HepG2 (cell line): Measurements from ENCODE around the gene FAM3A. TPM values are rescaled to one million over a fixed set of nuclear protein-coding genes. Genes with fewer than 3 reads are reported as not detected.
A peak's percentile ranks its signal among the peaks of the same experiment; 100 is the strongest.

Source experiments
- AHR ChIP-seq: IDR thresholded peaks from 2 replicates; pipeline ENCODE4 v1.6.1; 2018; ENCODE audit warnings: missing genetic modification reagents, missing compliant biosample characterization
- HNRNPK ChIP-seq: fragments of 200-400 bp; formaldehyde crosslinking; IDR thresholded peaks from 2 replicates; pipeline ENCODE4 v1.6.1; 2018; ENCODE audit warnings: low read length, low read depth, moderate library complexity, mild to moderate bottlenecking; ENCODE audit not compliant: poor library complexity, severe bottlenecking
- KDM2A ChIP-seq: sonication (generic); formaldehyde crosslinking; IDR thresholded peaks from 2 replicates; pipeline ENCODE4 v1.4.0; 2020; ENCODE audit warnings: low read depth, missing genetic modification reagents, borderline replicate concordance
- PRMT3 ChIP-seq: sonication (generic); formaldehyde crosslinking; IDR thresholded peaks from 2 replicates; pipeline ENCODE4 v1.8.1; 2022; ENCODE audit warnings: low read depth, mild to moderate bottlenecking, moderate library complexity, missing genetic modification reagents, borderline replicate concordance
- PTBP1 ChIP-seq: fragments of 200-400 bp; formaldehyde crosslinking; IDR thresholded peaks from 2 replicates; pipeline ENCODE4 v1.6.1; 2018; ENCODE audit warnings: low read length, low read depth; ENCODE audit not compliant: poor library complexity, severe bottlenecking
- SMAD3 ChIP-seq: sonication (generic); formaldehyde crosslinking; IDR thresholded peaks from 2 replicates; pipeline ENCODE4 v1.4.0; 2020; ENCODE audit warnings: missing genetic modification reagents
- ZFP82 ChIP-seq: sonication (generic); formaldehyde crosslinking; IDR thresholded peaks from 2 replicates; pipeline ENCODE4 v1.5.1; 2020; ENCODE audit warnings: mild to moderate bottlenecking, missing genetic modification reagents, borderline replicate concordance
- ZNF609 ChIP-seq: sonication (generic); formaldehyde crosslinking; IDR thresholded peaks from 2 replicates; pipeline ENCODE4 v1.4.0; 2020; ENCODE audit warnings: mild to moderate bottlenecking, missing genetic modification reagents, borderline replicate concordance
- ZNF749 ChIP-seq: sonication (generic); formaldehyde crosslinking; IDR thresholded peaks from 2 replicates; pipeline ENCODE4 v1.8.0; 2022; ENCODE audit warnings: mild to moderate bottlenecking, missing genetic modification reagents, moderate library complexity, borderline replicate concordance
- polyA plus RNA-seq, 8 experiments: library from polyadenylated mRNA; depleted of rRNA in 3 of 8; stranded (reverse) in 7 of 8; unstranded in 1 of 8; fragments of >200 nt; fragmentation: Illumina TruSeq in 4 of 8; extraction: Trizol in 4 of 8; gene quantifications; 2 replicates each; pipeline versions ENCODE4 v1.2.1 to v1.2.3, GENCODE V29; 2011 to 2016; ENCODE audit warnings: low read depth in 4 of 8, missing spikeins in 1 of 8, mixed read lengths in 1 of 8; ENCODE audit not compliant: insufficient read depth in 1 of 8
- total RNA-seq, 5 experiments: library from RNA; depleted of rRNA; stranded (reverse); fragments of >200 nt; fragmentation: Illumina TruSeq; extraction: Trizol; gene quantifications; 2 replicates each; pipeline ENCODE4 v1.2.3, GENCODE V29; 2016; ENCODE audit warnings: low read depth in 1 of 5
- TF ChIP-seq, protein P1 (sequence below): sonication (generic); formaldehyde crosslinking; IDR thresholded peaks from 2 replicates; pipeline ENCODE4 v1.4.0; 2020; ENCODE audit warnings: missing genetic modification reagents, borderline replicate concordance
- TF ChIP-seq, protein P2 (sequence below): sonication (generic); formaldehyde crosslinking; conservative IDR thresholded peaks from 2 replicates; pipeline ENCODE4 v1.4.0; 2020; ENCODE audit warnings: missing genetic modification reagents
- TF ChIP-seq, protein P3 (sequence below): sonication (generic); formaldehyde crosslinking; IDR thresholded peaks from 2 replicates; pipeline ENCODE4 v1.9.0; 2021; ENCODE audit warnings: missing genetic modification reagents, borderline replicate concordance
- TF ChIP-seq, protein P4 (sequence below): sonication (generic); formaldehyde crosslinking; IDR thresholded peaks from 2 replicates; pipeline ENCODE4 v1.8.0; 2022; ENCODE audit warnings: low read depth, missing genetic modification reagents

FAM3A gene
- total and polyA plus RNA-seq, 2 of the 13 experiments (the other 11 are each of a cell fraction or from before 2014, with no cell fraction given), result 11.2 to 22.7 TPM

GRCh38 chrX:154541896-154542722 lies 26.1 kb upstream of the FAM3A start (continued):
- TF ChIP-seq, protein P1, sequence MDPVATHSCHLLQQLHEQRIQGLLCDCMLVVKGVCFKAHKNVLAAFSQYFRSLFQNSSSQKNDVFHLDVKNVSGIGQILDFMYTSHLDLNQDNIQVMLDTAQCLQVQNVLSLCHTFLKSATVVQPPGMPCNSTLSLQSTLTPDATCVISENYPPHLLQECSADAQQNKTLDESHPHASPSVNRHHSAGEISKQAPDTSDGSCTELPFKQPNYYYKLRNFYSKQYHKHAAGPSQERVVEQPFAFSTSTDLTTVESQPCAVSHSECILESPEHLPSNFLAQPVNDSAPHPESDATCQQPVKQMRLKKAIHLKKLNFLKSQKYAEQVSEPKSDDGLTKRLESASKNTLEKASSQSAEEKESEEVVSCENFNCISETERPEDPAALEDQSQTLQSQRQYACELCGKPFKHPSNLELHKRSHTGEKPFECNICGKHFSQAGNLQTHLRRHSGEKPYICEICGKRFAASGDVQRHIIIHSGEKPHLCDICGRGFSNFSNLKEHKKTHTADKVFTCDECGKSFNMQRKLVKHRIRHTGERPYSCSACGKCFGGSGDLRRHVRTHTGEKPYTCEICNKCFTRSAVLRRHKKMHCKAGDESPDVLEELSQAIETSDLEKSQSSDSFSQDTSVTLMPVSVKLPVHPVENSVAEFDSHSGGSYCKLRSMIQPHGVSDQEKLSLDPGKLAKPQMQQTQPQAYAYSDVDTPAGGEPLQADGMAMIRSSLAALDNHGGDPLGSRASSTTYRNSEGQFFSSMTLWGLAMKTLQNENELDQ (CRISPR knock-in tag), result no peak
- TF ChIP-seq HNRNPK (no peak), PTBP1 (no peak), KDM2A (peak; percentile 34; the same call in 1 of the 2 replicates), ZNF749 (CRISPR knock-in tag) (no peak), PRMT3 (CRISPR knock-in tag) (no peak), AHR (no peak), ZFP82 (CRISPR knock-in tag) (no peak), SMAD3 (CRISPR knock-in tag) (no peak), ZNF609 (CRISPR knock-in tag) (peak; percentile 28; the same call in 1 of the 2 replicates)
- TF ChIP-seq, protein P2, sequence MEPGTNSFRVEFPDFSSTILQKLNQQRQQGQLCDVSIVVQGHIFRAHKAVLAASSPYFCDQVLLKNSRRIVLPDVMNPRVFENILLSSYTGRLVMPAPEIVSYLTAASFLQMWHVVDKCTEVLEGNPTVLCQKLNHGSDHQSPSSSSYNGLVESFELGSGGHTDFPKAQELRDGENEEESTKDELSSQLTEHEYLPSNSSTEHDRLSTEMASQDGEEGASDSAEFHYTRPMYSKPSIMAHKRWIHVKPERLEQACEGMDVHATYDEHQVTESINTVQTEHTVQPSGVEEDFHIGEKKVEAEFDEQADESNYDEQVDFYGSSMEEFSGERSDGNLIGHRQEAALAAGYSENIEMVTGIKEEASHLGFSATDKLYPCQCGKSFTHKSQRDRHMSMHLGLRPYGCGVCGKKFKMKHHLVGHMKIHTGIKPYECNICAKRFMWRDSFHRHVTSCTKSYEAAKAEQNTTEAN (CRISPR knock-in tag), result no peak
- TF ChIP-seq, protein P3, sequence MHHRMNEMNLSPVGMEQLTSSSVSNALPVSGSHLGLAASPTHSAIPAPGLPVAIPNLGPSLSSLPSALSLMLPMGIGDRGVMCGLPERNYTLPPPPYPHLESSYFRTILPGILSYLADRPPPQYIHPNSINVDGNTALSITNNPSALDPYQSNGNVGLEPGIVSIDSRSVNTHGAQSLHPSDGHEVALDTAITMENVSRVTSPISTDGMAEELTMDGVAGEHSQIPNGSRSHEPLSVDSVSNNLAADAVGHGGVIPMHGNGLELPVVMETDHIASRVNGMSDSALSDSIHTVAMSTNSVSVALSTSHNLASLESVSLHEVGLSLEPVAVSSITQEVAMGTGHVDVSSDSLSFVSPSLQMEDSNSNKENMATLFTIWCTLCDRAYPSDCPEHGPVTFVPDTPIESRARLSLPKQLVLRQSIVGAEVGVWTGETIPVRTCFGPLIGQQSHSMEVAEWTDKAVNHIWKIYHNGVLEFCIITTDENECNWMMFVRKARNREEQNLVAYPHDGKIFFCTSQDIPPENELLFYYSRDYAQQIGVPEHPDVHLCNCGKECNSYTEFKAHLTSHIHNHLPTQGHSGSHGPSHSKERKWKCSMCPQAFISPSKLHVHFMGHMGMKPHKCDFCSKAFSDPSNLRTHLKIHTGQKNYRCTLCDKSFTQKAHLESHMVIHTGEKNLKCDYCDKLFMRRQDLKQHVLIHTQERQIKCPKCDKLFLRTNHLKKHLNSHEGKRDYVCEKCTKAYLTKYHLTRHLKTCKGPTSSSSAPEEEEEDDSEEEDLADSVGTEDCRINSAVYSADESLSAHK (CRISPR knock-in tag), result no peak
- TF ChIP-seq, protein P4, sequence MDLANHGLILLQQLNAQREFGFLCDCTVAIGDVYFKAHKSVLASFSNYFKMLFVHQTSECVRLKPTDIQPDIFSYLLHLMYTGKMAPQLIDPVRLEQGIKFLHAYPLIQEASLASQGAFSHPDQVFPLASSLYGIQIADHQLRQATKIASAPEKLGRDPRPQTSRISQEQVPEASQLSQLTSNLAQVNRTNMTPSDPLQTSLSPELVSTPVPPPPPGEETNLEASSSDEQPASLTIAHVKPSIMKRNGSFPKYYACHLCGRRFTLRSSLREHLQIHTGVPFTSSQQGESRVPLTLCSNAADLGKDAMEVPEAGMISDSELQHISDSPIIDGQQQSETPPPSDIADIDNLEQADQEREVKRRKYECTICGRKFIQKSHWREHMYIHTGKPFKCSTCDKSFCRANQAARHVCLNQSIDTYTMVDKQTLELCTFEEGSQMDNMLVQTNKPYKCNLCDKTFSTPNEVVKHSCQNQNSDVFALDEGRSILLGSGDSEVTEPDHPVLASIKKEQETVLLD, result no peak
